Bronchial epithelial cell (primary cell): ENCODE results near the gene ZFX. TPM values are rescaled to one million over a fixed set of nuclear protein-coding genes. Genes with fewer than 3 reads are reported as not detected.

Source experiments
- DNase-seq: peaks from one replicate; pipeline ENCODE4 v3.0.0-alpha.2; 2010; ENCODE audit warnings: low read depth
- FAIRE-seq: peaks from 2 replicates; lab custom pipeline; 2011; peaks lifted over from hg19 to GRCh38; lab: Jason Lieb, UNC
- H3K27me3 ChIP-seq: 2 replicates; pipeline ENCODE4 v1.5.1; 2011; ENCODE audit warnings: low read length; ENCODE audit not compliant: control insufficient read depth, insufficient read depth
- H3K36me3 ChIP-seq: 2 replicates; pipeline ENCODE4 v1.5.1; 2011; ENCODE audit warnings: low read length; ENCODE audit not compliant: control insufficient read depth, insufficient read depth
- H3K4me3 ChIP-seq: 2 replicates; pipeline ENCODE4 v1.5.1; 2011; ENCODE audit warnings: mild to moderate bottlenecking, low read depth, low read length, control low read depth
- CTCF ChIP-seq: IDR thresholded peaks from 2 replicates; pipeline ENCODE4 v1.5.1; 2011; ENCODE audit warnings: mild to moderate bottlenecking, moderate library complexity, low read length, control low read depth, inconsistent platforms; ENCODE audit not compliant: insufficient read depth, severe bottlenecking
- total RNA-seq: library from RNA; depleted of rRNA; stranded (reverse); fragments of >200 nt; gene quantifications from 2 replicates; pipeline ENCODE4 v1.2.1, GENCODE V29; 2014

Gene ZFX
- total RNA-seq, 1 donor from 2014 or later, result 30.8 TPM

DNA sequence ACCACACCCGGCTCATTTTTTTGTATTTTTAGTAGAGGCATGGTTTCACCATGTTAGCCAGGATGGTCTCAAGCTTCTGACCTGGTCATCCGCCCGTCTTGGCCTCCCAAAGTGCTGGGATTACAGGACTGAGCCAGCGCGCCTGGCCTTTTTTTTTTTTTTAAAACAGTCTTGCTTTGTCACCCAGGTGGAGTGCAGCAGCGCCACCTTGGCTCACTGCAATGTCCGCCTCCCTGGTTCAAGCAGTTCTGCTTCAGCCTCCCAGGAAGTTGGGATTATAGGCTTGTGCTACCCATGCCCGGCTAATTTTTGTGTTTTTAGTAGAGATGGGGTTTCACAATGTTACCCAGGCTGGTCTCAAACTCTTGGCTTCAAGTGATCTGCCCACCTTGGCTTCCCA, 28.9 kb downstream of the ZFX start:
- no peak for FAIRE-seq

DNA sequence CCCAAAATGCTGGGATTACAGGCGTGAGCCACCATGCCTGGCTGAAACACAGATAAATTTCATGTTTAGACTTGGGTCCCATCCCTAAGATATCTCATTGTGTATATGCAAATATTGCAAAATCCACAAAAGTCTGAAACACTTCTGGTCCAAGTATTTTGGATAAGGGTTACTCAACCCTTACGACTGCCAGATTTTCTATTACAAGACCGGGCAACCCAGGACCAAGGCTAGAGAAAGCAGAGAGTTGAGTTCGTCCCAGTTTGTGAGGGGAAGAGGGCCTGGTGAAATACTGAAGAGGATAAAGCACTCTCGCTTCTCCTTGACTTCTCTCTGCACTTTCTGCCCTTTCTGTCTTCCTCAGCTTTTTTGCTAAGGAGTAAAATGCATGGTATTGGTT, 34.5 kb downstream of the ZFX start:
- Histone ChIP-seq H3K27me3 (no peaks in the 10 kb centered on the region), H3K36me3 (peaks cover 5% of the 10 kb centered on the region), H3K4me3 (no peak overlapping the region)
- FAIRE-seq, result peak; percentile 60
- DNase-seq, result peak; percentile 13
- TF ChIP-seq CTCF, result no peak

More for the DNA sequence above, 28.9 kb downstream of the ZFX start:
- Histone ChIP-seq H3K36me3 (peaks cover 8% of the 10 kb centered on the region), H3K4me3 (no peak overlapping the region), H3K27me3 (no peaks in the 10 kb centered on the region)
- TF ChIP-seq CTCF, result no peak
- no peak for DNase-seq

DNA sequence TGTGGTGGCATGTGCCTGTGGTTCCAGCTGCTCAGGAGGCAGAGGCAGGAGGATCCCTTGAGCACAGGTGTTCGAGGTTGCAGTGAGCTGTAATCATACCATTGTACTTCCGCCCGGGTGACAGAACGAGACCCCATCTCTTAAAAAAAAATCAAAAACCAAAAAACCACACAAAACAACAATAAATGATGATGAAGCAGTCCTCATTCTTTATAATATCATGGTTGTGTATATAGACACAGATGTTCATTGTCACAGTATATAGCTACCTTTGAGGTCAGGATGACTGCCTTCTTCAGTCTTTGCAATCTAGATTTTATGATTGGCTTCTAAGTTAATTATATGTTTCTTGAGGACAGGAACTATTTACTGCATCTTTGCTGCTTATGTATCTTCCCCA, 37.0 kb downstream of the ZFX start:
- FAIRE-seq (no peak), DNase-seq (no peak)
- Histone ChIP-seq H3K36me3 (no peaks in the 10 kb centered on the region), H3K27me3 (no peaks in the 10 kb centered on the region), H3K4me3 (no peak overlapping the region)
- no peak for TF ChIP-seq CTCF

GRCh38 chrX:24186986-24187385, 37.5 kb downstream of the ZFX start:
- no peaks in the 10 kb centered on the region for H3K36me3 ChIP-seq
- no peak overlapping the region for H3K4me3 ChIP-seq
- no peak for TF ChIP-seq CTCF
- DNase-seq (no peak), FAIRE-seq (no peak)
- H3K27me3 ChIP-seq, result no peaks in the 10 kb centered on the region

DNA sequence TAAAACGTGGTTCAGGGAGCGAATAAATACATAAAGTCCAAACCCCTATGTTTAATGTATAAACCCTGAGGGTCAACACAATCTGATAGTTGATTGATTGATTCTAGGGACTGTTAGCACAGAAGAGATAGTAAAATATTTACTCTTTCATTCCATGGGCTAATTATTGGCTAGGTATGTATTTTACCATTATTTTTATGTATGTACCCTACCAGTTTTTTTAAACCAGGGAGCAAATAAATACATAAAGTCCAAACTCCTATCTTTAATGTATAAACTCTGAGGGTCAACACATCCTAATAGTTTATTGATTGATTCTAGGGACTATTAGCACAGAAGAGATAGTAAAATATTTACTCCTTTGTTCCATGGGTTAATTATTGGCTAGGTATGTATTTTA, 40.0 kb downstream of the ZFX start:
- H3K36me3 ChIP-seq, result no peaks in the 10 kb centered on the region
- H3K4me3 ChIP-seq, result no peak overlapping the region
- FAIRE-seq (no peak), DNase-seq (no peak)
- H3K27me3 ChIP-seq, result no peaks in the 10 kb centered on the region
- TF ChIP-seq CTCF, result no peak

DNA sequence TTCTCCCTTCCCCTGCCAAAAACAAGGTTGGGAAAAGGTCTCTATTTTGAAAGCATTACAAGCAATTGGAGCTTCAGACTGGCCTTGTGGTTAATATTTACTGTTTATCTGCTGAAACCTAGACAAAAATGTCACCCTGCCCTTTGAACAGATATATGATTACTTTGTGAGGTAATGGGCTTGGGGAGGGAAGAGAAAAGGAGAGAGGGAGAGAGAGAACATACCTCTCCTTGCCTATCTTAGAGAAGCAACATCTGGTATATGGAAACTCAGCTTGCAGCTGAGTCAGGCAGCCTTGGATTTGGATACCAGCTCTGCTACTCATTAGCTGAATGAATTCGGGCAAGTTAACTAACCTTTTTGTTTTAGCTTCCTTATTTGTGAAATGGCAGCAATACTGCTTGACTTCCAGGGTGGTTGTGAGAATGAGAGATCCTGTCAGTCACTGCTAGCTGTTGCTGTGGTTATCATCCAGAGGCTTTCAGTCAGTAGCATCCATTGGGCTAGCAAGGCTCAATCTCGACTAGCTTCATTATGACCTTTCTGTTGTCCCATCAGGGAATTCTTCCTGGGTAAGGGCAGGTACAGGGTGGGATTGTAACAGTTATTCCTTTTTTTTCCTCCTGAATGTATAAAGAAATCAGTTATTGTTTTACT, 41.1 kb downstream of the ZFX start:
- H3K27me3 ChIP-seq, result no peaks in the 10 kb centered on the region
- DNase-seq, result no peak
- no peaks in the 10 kb centered on the region for H3K36me3 ChIP-seq
- H3K4me3 ChIP-seq, result no peak overlapping the region
- no peak for TF ChIP-seq CTCF
- FAIRE-seq, result peak; percentile 52
